Esophagus squamous epithelium (tissue), 5 donors: ENCODE data around the gene EVI5. TPM values are rescaled to one million over a fixed set of nuclear protein-coding genes. Genes with fewer than 3 reads are reported as not detected.
"Not testable (repeated sequence)": the region's sequence is repeated elsewhere in the genome, so short reads cannot be mapped to it uniquely, and the experiment has no call there.

Experiments used
- DNase-seq: peaks from one replicate; lab custom pipeline; 2025; lab: John Stamatoyannopoulos, UW
- H3K27ac ChIP-seq, 4 donors: fragments of 200-600 bp; sonication (generic); one replicate each; pipeline ENCODE4 v1.5.1; 2016 to 2019; ENCODE audit warnings: mild to moderate bottlenecking in 1 of 4
- H3K27me3 ChIP-seq, 4 donors: fragments of 200-600 bp; sonication (generic); 1 replicate in 3 of 4; 2 replicates in 1 of 4; pipeline versions ENCODE4 v1.5.1 to v1.6.0; 2017 to 2021; ENCODE audit warnings: antibody characterized with exemption in 1 of 4
- H3K36me3 ChIP-seq, 3 donors: fragments of 200-600 bp; sonication (generic); one replicate each; pipeline ENCODE4 v1.5.1; 2016 to 2019
- H3K4me1 ChIP-seq, 3 donors: fragments of 200-600 bp; sonication (generic); one replicate each; pipeline ENCODE4 v1.5.1; 2017 to 2019
- H3K4me3 ChIP-seq, 4 donors: fragments of 200-600 bp; sonication (generic); 1 replicate in 3 of 4; 2 replicates in 1 of 4; pipeline ENCODE4 v1.5.1; 2016 to 2019; ENCODE audit warnings: mild to moderate bottlenecking in 2 of 4, moderate library complexity in 1 of 4
- H3K9me3 ChIP-seq, 3 donors: fragments of 200-600 bp; sonication (generic); one replicate each; pipeline ENCODE4 v1.5.1; 2016 to 2019
- POLR2A ChIP-seq, 4 donors: fragments of 450-650 bp; IDR thresholded peaks; one replicate each; pipeline ENCODE4 v1.6.1; 2017; ENCODE audit warnings: antibody characterized with exemption in 4 of 4, mild to moderate bottlenecking in 4 of 4, moderate library complexity in 3 of 4
- WGBS, 2 donors: methylation state at CpG; one replicate each; pipeline ENCODE4 v1.1.5; 2018; 5-methylcytosine and 5-hydroxymethylcytosine counted together
- intact Hi-C: fragments of 100-400 bp; cut with DNase I; formaldehyde crosslinking; loops from one replicate; pipeline ENCODE4 v1.15.0; 2022
- total RNA-seq, 4 donors: library from RNA; depleted of rRNA; stranded (reverse); fragments of >200 nt; gene quantifications; one replicate each; pipeline ENCODE4 v1.1.0, GENCODE V29; 2016
- TF ChIP-seq, protein P1 (sequence below), 6 experiments: fragments of 450-650 bp in 4 of 6; fragments of 200-600 bp in 2 of 6; sonication (generic) in 2 of 6; IDR thresholded peaks; one replicate each; pipeline ENCODE4 v1.5.1; 2016 to 2019; ENCODE audit warnings: antibody characterized with exemption in 6 of 6, mild to moderate bottlenecking in 4 of 6, moderate library complexity in 4 of 6
- donor health status: DM: yes; HTN: yes; CAD: no.

The EVI5 gene
- total RNA-seq, 4 donors from 2014 or later = 5.1 to 23.7 (median 9.0) TPM

DNA sequence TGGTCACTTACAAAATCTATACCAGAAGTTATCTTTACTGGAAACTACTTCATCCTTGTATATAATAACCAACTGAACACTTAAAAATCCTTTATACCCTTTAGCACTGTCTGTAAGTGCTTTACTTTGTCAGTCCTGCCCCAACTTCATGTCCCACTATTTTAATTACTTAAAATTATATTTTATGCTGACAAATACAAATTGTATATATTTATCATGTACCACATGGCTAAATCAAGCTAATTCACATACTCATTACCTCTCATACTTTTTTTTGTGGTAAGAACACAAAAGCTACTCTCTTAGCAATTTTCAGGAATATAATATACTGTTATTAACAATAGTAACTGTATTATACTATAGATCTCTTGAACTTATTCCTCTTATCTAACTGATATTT lies 63.0 kb downstream of the EVI5 start:
- no peaks in the 10 kb centered on the region for H3K36me3 ChIP-seq
- intact Hi-C loops = no loop called here
- H3K27me3 ChIP-seq = no peaks in the 10 kb centered on the region
- no peak overlapping the region for H3K4me3 ChIP-seq
- no peak for DNase-seq
- peaks cover 0 to 4% (median 0%) of the 10 kb centered on the region in 3 donors for H3K9me3 ChIP-seq
- no peaks in the 10 kb centered on the region for H3K4me1 ChIP-seq
- no peak overlapping the region for H3K27ac ChIP-seq
- no peak for TF ChIP-seq POLR2A (IDR thresholded peaks at IDR 0.05)
- TF ChIP-seq, protein P1, sequence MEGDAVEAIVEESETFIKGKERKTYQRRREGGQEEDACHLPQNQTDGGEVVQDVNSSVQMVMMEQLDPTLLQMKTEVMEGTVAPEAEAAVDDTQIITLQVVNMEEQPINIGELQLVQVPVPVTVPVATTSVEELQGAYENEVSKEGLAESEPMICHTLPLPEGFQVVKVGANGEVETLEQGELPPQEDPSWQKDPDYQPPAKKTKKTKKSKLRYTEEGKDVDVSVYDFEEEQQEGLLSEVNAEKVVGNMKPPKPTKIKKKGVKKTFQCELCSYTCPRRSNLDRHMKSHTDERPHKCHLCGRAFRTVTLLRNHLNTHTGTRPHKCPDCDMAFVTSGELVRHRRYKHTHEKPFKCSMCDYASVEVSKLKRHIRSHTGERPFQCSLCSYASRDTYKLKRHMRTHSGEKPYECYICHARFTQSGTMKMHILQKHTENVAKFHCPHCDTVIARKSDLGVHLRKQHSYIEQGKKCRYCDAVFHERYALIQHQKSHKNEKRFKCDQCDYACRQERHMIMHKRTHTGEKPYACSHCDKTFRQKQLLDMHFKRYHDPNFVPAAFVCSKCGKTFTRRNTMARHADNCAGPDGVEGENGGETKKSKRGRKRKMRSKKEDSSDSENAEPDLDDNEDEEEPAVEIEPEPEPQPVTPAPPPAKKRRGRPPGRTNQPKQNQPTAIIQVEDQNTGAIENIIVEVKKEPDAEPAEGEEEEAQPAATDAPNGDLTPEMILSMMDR (IDR thresholded peaks at IDR 0.05) = no peak

DNA sequence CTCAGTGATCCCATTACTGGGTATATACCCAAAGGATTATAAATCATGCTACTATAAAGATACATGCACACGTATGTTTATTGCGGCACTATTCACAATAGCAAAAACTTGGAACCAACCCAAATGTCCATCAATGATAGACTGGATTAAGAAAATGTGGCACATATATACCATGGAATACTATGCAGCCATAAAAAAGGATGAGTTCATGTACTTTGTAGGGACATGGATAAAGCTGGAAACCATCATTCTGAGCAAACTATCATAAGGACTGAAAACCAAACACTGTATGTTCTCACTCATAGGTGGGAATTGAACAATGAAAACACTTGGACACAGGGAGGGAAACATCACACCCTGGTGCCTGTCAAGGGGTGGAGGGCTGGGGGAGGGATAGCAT lies 63.8 kb downstream of the EVI5 start:
- H3K27ac ChIP-seq, H3K4me3 ChIP-seq, H3K9me3 ChIP-seq, DNase-seq, H3K4me1 ChIP-seq, H3K36me3 ChIP-seq, intact Hi-C loops, H3K27me3 ChIP-seq: not testable (repeated sequence)
- 100% methylated on average over 2 of the region's 2 CpGs for WGBS, 2 donors

DNA sequence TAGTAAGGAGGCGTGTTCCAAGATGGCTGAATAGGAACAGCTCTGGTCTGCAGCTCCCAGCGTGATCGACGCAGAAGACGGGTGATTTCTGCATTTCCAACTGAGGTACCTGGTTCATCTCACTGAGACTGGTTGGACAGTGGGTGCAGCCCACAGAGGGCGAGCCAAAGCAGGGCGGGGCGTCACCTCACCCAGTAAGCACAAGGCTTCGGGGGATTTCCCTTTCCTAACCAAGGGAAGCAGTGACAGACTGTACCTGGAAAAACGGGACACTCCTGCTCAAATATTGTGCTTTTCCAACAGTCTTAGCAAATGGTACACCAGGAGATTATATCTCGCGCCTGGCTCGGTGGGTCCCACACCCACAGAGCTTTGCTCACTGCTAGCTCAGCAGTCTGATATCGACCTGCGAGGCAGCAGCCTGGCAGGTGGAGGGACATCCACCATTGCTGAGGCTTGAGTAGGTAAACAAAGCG lies 69.4 kb downstream of the EVI5 start:
- 88 to 95% methylated on average over 5 to 12 of the region's 16 CpGs for WGBS, 2 donors
- H3K4me3 ChIP-seq, DNase-seq, H3K4me1 ChIP-seq, H3K27ac ChIP-seq, H3K36me3 ChIP-seq, intact Hi-C loops, H3K9me3 ChIP-seq, H3K27me3 ChIP-seq: not testable (repeated sequence)

DNA sequence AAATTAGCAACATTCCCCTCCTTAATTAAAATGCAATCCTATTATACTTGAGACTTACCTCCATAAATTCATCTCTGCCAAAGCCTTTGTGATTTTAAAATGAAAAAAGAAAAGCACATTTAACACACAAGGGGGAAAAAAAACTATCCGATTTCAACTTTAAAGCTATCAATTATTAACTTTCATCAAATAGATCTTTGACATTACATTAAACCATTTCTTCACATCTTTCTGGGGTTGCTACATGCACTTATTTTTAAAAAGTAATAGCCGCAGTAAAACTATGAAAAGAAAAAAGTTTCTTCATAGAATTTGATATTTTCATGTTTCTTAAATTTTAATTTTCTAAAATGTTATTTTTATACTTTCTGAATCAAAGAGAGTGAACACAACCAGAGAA lies 71.0 kb downstream of the EVI5 start:
- TF ChIP-seq, protein P1 (IDR thresholded peaks at IDR 0.05) = no peak
- no peak for TF ChIP-seq POLR2A (IDR thresholded peaks at IDR 0.05)
- Histone ChIP-seq H3K27me3 (no peaks in the 10 kb centered on the region), H3K4me1 (no peaks in the 10 kb centered on the region), H3K36me3 (no peaks in the 10 kb centered on the region), H3K9me3 (no peaks in the 10 kb centered on the region), H3K4me3 (no peak overlapping the region), H3K27ac (no peak overlapping the region)
- intact Hi-C loops = no loop called here
- DNase-seq = no peak
- WGBS, 2 donors = 98 to 99% methylated on average over 2 of the region's 2 CpGs

DNA sequence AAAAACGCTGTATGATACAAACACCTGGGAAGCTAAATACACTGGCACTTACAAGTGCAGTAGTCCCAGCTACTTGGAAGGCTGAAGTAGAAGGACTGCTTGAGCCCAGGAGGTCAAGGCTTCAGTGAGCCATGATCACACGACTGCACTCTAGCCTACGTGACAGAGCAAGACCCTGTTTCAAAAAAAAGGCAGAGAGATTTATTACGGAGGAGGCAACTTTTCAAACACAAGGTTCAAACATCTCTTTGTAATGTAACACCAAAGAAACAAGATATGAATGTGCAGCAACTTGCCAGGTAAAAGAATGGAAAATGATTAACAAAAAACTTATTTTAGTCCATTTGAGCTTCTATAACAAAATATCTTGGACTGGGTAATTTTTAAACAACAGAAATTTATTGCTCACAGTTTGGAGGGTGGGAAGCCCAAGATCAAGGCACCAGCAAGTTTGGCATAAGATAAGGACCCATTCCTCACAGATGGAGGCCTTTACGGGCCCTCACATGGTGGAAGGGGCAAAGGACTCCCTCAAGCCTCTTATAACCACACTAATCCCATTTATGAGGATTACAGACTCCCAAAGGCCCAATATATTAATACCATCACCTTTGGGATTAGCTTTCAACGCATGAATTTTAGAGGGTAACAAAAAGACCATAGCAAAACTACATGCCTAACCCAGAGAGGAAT lies 73.3 kb downstream of the EVI5 start:
- DNase-seq = no peak

DNA sequence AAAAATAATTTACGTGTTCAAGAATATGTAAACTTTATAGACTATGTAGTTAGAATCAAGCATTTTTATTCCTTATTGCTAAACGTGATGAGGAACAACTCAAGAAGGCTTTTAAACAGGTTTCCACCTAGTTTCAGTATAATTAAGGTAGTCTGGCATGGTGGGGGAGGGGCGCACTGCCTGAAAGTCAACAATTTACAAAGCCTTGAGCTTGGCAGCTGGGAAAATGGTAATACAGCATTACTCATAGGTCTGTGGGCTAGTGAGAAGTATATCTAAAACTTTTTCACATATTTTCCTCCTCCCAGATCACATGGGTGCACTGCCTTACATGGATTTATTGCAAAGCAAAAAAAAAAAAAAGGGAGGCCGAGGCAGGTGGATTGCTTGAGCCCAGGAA lies 75.2 kb downstream of the EVI5 start:
- H3K27me3 ChIP-seq = no peaks in the 10 kb centered on the region
- H3K27ac ChIP-seq = no peak overlapping the region
- no peaks in the 10 kb centered on the region for H3K4me1 ChIP-seq
- no peak for DNase-seq
- intact Hi-C loops = no loop called here
- H3K36me3 ChIP-seq = no peaks in the 10 kb centered on the region
- 73 to 76% methylated on average over 4 of the region's 4 CpGs for WGBS, 2 donors
- H3K4me3 ChIP-seq = no peak overlapping the region
- H3K9me3 ChIP-seq = no peaks in the 10 kb centered on the region
- no peak for TF ChIP-seq POLR2A (IDR thresholded peaks at IDR 0.05)
- TF ChIP-seq, protein P1 (IDR thresholded peaks at IDR 0.05) = no peak

More for the DNA sequence above, 73.3 kb downstream of the EVI5 start:
- WGBS, 2 donors = 45 to 53% methylated on average over 6 of the region's 6 CpGs
- H3K27ac ChIP-seq = no peak overlapping the region
- TF ChIP-seq POLR2A (IDR thresholded peaks at IDR 0.05) = no peak
- TF ChIP-seq, protein P1 (IDR thresholded peaks at IDR 0.05) = no peak
- no peak overlapping the region for H3K4me3 ChIP-seq
- intact Hi-C loops = no loop called here
- no peaks in the 10 kb centered on the region for H3K36me3 ChIP-seq
- H3K27me3 ChIP-seq = no peaks in the 10 kb centered on the region
- H3K9me3 ChIP-seq = no peaks in the 10 kb centered on the region
- no peaks in the 10 kb centered on the region for H3K4me1 ChIP-seq
